Panc1 (cell line): Measurements from ENCODE around the gene EYS. TPM values are rescaled to one million over a fixed set of nuclear protein-coding genes. Genes with fewer than 3 reads are reported as not detected.

ENCODE experiments used
- ATAC-seq: fragments of 200-7000 bp; cut with Tn5 transposase; 2 replicates; pipeline ENCODE4 v1.9.1; 2020; ENCODE audit warnings: mild to moderate bottlenecking, moderate library complexity
- BruUV-seq: library from RNA; stranded (reverse); fragments of 400-500 nt; replicated peaks from 2 replicates; lab custom pipeline; 2021; lab: Mats Ljungman, UMichigan
- CTCF ChIA-PET: fragments of 300-600 bp; sonication (Branson Sonifier 250); formaldehyde crosslinking; loops from one replicate; lab custom pipeline; 2022; ENCODE audit warnings: antibody characterized with exemption; lab: Charles Lee
- POLR2A ChIA-PET: fragments of 300-600 bp; sonication (Branson Sonifier 250); formaldehyde crosslinking; loops from one replicate; lab custom pipeline; 2022; ENCODE audit warnings: antibody characterized with exemption; lab: Charles Lee
- DNase-seq: peaks from one replicate; pipeline ENCODE4 v3.0.0-alpha.2; 2010; ENCODE audit warnings: low read depth, low spot score
- H3K27ac ChIP-seq: 2 replicates; pipeline ENCODE4 v1.5.1; 2011; ENCODE audit warnings: mild to moderate bottlenecking, low read length, inconsistent platforms
- H3K27me3 ChIP-seq: fragments of 200-500 bp; sonication (Bioruptor generic); 2 replicates; pipeline ENCODE4 v1.6.0; 2014; ENCODE audit warnings: low read length, inconsistent platforms; ENCODE audit not compliant: control insufficient read depth, insufficient read depth
- H3K36me3 ChIP-seq: fragments of 200-500 bp; sonication (Bioruptor generic); 2 replicates; pipeline ENCODE4 v1.5.1; 2014; ENCODE audit warnings: inconsistent platforms, mild to moderate bottlenecking, low read length, moderate library complexity; ENCODE audit not compliant: control insufficient read depth, insufficient read depth
- H3K4me1 ChIP-seq: 2 replicates; pipeline ENCODE4 v1.5.1; 2011; ENCODE audit warnings: inconsistent platforms, mild to moderate bottlenecking, low read length, moderate library complexity; ENCODE audit not compliant: control insufficient read depth, insufficient read depth
- H3K4me3 ChIP-seq, 2 experiments: 2 replicates each; pipeline ENCODE4 v1.5.1; 2011 to 2012; ENCODE audit warnings: low read depth in 2 of 2, low read length in 2 of 2, mild to moderate bottlenecking in 2 of 2, inconsistent platforms in 1 of 2, moderate library complexity in 1 of 2
- H3K9me3 ChIP-seq: fragments of 200-500 bp; sonication (Bioruptor generic); 2 replicates; pipeline ENCODE4 v1.5.1; 2014; ENCODE audit warnings: low read depth, mild to moderate bottlenecking, inconsistent platforms, low read length, moderate library complexity; ENCODE audit not compliant: control insufficient read depth, insufficient read depth
- POLR2AphosphoS5 ChIP-seq: IDR thresholded peaks from 2 replicates; pipeline ENCODE4 v1.6.1; 2012; ENCODE audit warnings: mild to moderate bottlenecking, low read depth, low read length, moderate library complexity
- SIN3A ChIP-seq: IDR thresholded peaks from 2 replicates; pipeline ENCODE4 v1.6.1; 2012; ENCODE audit warnings: low read depth, mild to moderate bottlenecking, low read length, moderate library complexity, borderline replicate concordance; ENCODE audit not compliant: insufficient read depth
- TCF7L2 ChIP-seq: IDR thresholded peaks from 2 replicates; pipeline ENCODE4 v1.6.1; 2011; ENCODE audit warnings: mild to moderate bottlenecking, low read depth, low read length, inconsistent platforms
- in situ Hi-C: cut with HindIII; loops from 2 replicates; pipeline ENCODE4 v1.10.0; 2016; ENCODE audit warnings: low sequenced_read_pairs, low pct_unique_long_range_greater_than_20kb
- intact Hi-C: fragments of 100-400 bp; cut with micrococcal nuclease; formaldehyde crosslinking; loops from one replicate; pipeline ENCODE4 v1.10.0; 2022; ENCODE audit not compliant: unreplicated experiment
- total RNA-seq: library from RNA; stranded (reverse); gene quantifications from one replicate; pipeline ENCODE4 v1.2.1, GENCODE V29; 2021; ENCODE audit not compliant: unreplicated experiment
- TF ChIP-seq, protein P1 (sequence below), 2 experiments: IDR thresholded peaks; 2 replicates each; pipeline ENCODE4 v1.6.1; 2011 to 2012; ENCODE audit warnings: low read depth in 2 of 2, control low read depth in 1 of 2, low read length in 1 of 2, mild to moderate bottlenecking in 1 of 2, moderate library complexity in 1 of 2; ENCODE audit not compliant: insufficient read depth in 1 of 2
- TF ChIP-seq, protein P2 (sequence below): fragments of 450-650 bp; IDR thresholded peaks from 2 replicates; pipeline ENCODE4 v1.5.1; 2017; ENCODE audit warnings: mild to moderate bottlenecking

EYS gene
- total RNA-seq, 1 experiment from 2014 or later = not detected

- H3K4me3 ChIP-seq = no peak overlapping the region
- H3K9me3 ChIP-seq = no peaks in the 10 kb centered on the region; the same call in 1 of the 2 replicates
- no TSS peak for BruUV-seq
- ChIA-PET CTCF (no interaction called here), POLR2A (no interaction called here)
- no peak overlapping the region for H3K27ac ChIP-seq
- no peaks in the 10 kb centered on the region for H3K4me1 ChIP-seq
- ATAC-seq (no peak), DNase-seq (no peak)
- H3K36me3 ChIP-seq = no peaks in the 10 kb centered on the region
- in situ Hi-C loops = no loop called here
- intact Hi-C loops = no loop called here
- no peaks in the 10 kb centered on the region for H3K27me3 ChIP-seq
- TF ChIP-seq TCF7L2 (no peak), POLR2AphosphoS5 (no peak), SIN3A (no peak)
- TF ChIP-seq, protein P1, sequence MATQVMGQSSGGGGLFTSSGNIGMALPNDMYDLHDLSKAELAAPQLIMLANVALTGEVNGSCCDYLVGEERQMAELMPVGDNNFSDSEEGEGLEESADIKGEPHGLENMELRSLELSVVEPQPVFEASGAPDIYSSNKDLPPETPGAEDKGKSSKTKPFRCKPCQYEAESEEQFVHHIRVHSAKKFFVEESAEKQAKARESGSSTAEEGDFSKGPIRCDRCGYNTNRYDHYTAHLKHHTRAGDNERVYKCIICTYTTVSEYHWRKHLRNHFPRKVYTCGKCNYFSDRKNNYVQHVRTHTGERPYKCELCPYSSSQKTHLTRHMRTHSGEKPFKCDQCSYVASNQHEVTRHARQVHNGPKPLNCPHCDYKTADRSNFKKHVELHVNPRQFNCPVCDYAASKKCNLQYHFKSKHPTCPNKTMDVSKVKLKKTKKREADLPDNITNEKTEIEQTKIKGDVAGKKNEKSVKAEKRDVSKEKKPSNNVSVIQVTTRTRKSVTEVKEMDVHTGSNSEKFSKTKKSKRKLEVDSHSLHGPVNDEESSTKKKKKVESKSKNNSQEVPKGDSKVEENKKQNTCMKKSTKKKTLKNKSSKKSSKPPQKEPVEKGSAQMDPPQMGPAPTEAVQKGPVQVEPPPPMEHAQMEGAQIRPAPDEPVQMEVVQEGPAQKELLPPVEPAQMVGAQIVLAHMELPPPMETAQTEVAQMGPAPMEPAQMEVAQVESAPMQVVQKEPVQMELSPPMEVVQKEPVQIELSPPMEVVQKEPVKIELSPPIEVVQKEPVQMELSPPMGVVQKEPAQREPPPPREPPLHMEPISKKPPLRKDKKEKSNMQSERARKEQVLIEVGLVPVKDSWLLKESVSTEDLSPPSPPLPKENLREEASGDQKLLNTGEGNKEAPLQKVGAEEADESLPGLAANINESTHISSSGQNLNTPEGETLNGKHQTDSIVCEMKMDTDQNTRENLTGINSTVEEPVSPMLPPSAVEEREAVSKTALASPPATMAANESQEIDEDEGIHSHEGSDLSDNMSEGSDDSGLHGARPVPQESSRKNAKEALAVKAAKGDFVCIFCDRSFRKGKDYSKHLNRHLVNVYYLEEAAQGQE (IDR thresholded peaks at IDR 0.05; ENCODE audit: insufficient read depth in 1 of 2, low read depth in 2 of 2, low read length in 1 of 2) = no peak
- TF ChIP-seq, protein P2, sequence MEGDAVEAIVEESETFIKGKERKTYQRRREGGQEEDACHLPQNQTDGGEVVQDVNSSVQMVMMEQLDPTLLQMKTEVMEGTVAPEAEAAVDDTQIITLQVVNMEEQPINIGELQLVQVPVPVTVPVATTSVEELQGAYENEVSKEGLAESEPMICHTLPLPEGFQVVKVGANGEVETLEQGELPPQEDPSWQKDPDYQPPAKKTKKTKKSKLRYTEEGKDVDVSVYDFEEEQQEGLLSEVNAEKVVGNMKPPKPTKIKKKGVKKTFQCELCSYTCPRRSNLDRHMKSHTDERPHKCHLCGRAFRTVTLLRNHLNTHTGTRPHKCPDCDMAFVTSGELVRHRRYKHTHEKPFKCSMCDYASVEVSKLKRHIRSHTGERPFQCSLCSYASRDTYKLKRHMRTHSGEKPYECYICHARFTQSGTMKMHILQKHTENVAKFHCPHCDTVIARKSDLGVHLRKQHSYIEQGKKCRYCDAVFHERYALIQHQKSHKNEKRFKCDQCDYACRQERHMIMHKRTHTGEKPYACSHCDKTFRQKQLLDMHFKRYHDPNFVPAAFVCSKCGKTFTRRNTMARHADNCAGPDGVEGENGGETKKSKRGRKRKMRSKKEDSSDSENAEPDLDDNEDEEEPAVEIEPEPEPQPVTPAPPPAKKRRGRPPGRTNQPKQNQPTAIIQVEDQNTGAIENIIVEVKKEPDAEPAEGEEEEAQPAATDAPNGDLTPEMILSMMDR = no peak
These were observed 411.2 kb downstream of the EYS start for GRCh38 chr6:65295812-65296211.

DNA sequence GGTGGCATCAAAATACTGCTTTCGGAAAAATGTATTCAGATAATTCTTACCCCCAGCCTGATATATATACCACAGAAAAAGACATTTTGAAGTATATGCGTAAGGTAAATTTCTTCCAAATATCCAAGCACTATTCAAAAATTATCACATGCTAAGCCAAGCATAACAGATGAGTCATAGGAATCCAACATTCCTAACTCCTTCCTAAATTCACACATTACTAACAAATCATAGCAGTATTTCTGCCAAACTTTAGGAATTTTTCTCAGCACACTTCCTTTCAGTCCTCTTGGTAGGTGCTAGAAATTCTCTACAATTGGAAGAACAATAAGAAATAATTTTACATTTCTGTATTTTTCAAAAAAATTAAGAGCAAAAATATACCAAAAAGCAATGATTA, 417.5 kb downstream of the EYS start:
- H3K9me3 ChIP-seq = no peaks in the 10 kb centered on the region; the same call in 1 of the 2 replicates
- DNase-seq (no peak), ATAC-seq (no peak)
- POLR2A ChIA-PET = no interaction called here
- CTCF ChIA-PET = no interaction called here
- H3K4me3 ChIP-seq = no peak overlapping the region
- BruUV-seq = no TSS peak
- in situ Hi-C loops (no loop called here), intact Hi-C loops (no loop called here)
- H3K27me3 ChIP-seq = no peaks in the 10 kb centered on the region
- TF ChIP-seq, protein P1 (IDR thresholded peaks at IDR 0.05; ENCODE audit: insufficient read depth in 1 of 2, low read depth in 2 of 2, low read length in 1 of 2) = no peak
- TF ChIP-seq POLR2AphosphoS5 = no peak
- TF ChIP-seq, protein P2 = no peak
- H3K27ac ChIP-seq = no peak overlapping the region
- H3K4me1 ChIP-seq = no peaks in the 10 kb centered on the region
- H3K36me3 ChIP-seq = no peaks in the 10 kb centered on the region
